ENCODE results near the gene S100A10.
A peak's percentile ranks its signal among the peaks of the same experiment; 100 is the strongest.

S100A10 gene

GRCh38 chr1:151968791-151969399, 24.8 kb downstream of the S100A10 start:
- Histone ChIP-seq H3K4me3 (ENCODE audit: severe bottlenecking) (no peak overlapping the region), H3K27me3 (ENCODE audit: insufficient read depth, poor library complexity, severe bottlenecking) (no peaks in the 10 kb centered on the region), H3K9me3 (ENCODE audit: severe bottlenecking) (no peaks in the 10 kb centered on the region), H3K27ac (ENCODE audit: poor library complexity, severe bottlenecking) (peak overlapping the region; percentile 73), H3K4me1 (ENCODE audit: insufficient read depth, poor library complexity, severe bottlenecking) (peaks cover 52% of the 10 kb centered on the region), H3K36me3 (ENCODE audit: low read depth) (no peaks in the 10 kb centered on the region)
- DNase-seq (ENCODE audit: low spot score), result no peak
- no peak for TF ChIP-seq CTCF (IDR thresholded peaks at IDR 0.05; ENCODE audit: poor library complexity, severe bottlenecking)
- no peak for ATAC-seq (ENCODE audit: low read depth)

GRCh38 chr1:151968058-151968457, 25.6 kb downstream of the S100A10 start:
- no peaks in the 10 kb centered on the region for H3K9me3 ChIP-seq (ENCODE audit: severe bottlenecking)
- no peak for DNase-seq (ENCODE audit: low spot score)
- TF ChIP-seq CTCF (IDR thresholded peaks at IDR 0.05; ENCODE audit: poor library complexity, severe bottlenecking), result peak; percentile 79
- H3K27ac ChIP-seq (ENCODE audit: poor library complexity, severe bottlenecking), result no peak overlapping the region
- no peak overlapping the region for H3K4me3 ChIP-seq (ENCODE audit: severe bottlenecking)
- H3K36me3 ChIP-seq (ENCODE audit: low read depth), result no peaks in the 10 kb centered on the region
- peaks cover 52% of the 10 kb centered on the region for H3K4me1 ChIP-seq (ENCODE audit: insufficient read depth, poor library complexity, severe bottlenecking)
- H3K27me3 ChIP-seq (ENCODE audit: insufficient read depth, poor library complexity, severe bottlenecking), result no peaks in the 10 kb centered on the region
- peak; percentile 29; the same call in 1 of the 3 replicates for ATAC-seq (ENCODE audit: low read depth)

GRCh38 chr1:151967091-151967490, 26.6 kb downstream of the S100A10 start:
- no peak overlapping the region for H3K4me3 ChIP-seq (ENCODE audit: severe bottlenecking)
- peaks cover 42% of the 10 kb centered on the region for H3K4me1 ChIP-seq (ENCODE audit: insufficient read depth, poor library complexity, severe bottlenecking)
- TF ChIP-seq CTCF (IDR thresholded peaks at IDR 0.05; ENCODE audit: poor library complexity, severe bottlenecking), result no peak
- H3K36me3 ChIP-seq (ENCODE audit: low read depth), result no peaks in the 10 kb centered on the region
- no peak overlapping the region for H3K27ac ChIP-seq (ENCODE audit: poor library complexity, severe bottlenecking)
- DNase-seq (ENCODE audit: low spot score) (no peak), ATAC-seq (ENCODE audit: low read depth) (no peak)
- no peaks in the 10 kb centered on the region for H3K9me3 ChIP-seq (ENCODE audit: severe bottlenecking)
- no peaks in the 10 kb centered on the region for H3K27me3 ChIP-seq (ENCODE audit: insufficient read depth, poor library complexity, severe bottlenecking)

GRCh38 chr1:151966061-151966460, 27.6 kb downstream of the S100A10 start:
- DNase-seq (ENCODE audit: low spot score) (no peak), ATAC-seq (ENCODE audit: low read depth) (no peak)
- Histone ChIP-seq H3K4me1 (ENCODE audit: insufficient read depth, poor library complexity, severe bottlenecking) (peaks cover 35% of the 10 kb centered on the region), H3K4me3 (ENCODE audit: severe bottlenecking) (no peak overlapping the region), H3K36me3 (ENCODE audit: low read depth) (no peaks in the 10 kb centered on the region), H3K27ac (ENCODE audit: poor library complexity, severe bottlenecking) (peak overlapping the region; percentile 15), H3K9me3 (ENCODE audit: severe bottlenecking) (no peaks in the 10 kb centered on the region), H3K27me3 (ENCODE audit: insufficient read depth, poor library complexity, severe bottlenecking) (no peaks in the 10 kb centered on the region)
- no peak for TF ChIP-seq CTCF (IDR thresholded peaks at IDR 0.05; ENCODE audit: poor library complexity, severe bottlenecking)

- Histone ChIP-seq H3K27me3 (ENCODE audit: insufficient read depth, poor library complexity, severe bottlenecking) (no peaks in the 10 kb centered on the region), H3K36me3 (ENCODE audit: low read depth) (no peaks in the 10 kb centered on the region), H3K27ac (ENCODE audit: poor library complexity, severe bottlenecking) (no peak overlapping the region), H3K4me3 (ENCODE audit: severe bottlenecking) (no peak overlapping the region), H3K9me3 (ENCODE audit: severe bottlenecking) (no peaks in the 10 kb centered on the region), H3K4me1 (ENCODE audit: insufficient read depth, poor library complexity, severe bottlenecking) (peaks cover 20% of the 10 kb centered on the region)
- no peak for TF ChIP-seq CTCF (IDR thresholded peaks at IDR 0.05; ENCODE audit: poor library complexity, severe bottlenecking)
- DNase-seq (ENCODE audit: low spot score) (no peak), ATAC-seq (ENCODE audit: low read depth) (no peak)
Observed at GRCh38 chr1:151964510-151964909, 29.1 kb downstream of the S100A10 start.

All from RWPE2 (cell line).